Measurements from ENCODE around the gene SLC2A9.

SLC2A9 gene

DNA sequence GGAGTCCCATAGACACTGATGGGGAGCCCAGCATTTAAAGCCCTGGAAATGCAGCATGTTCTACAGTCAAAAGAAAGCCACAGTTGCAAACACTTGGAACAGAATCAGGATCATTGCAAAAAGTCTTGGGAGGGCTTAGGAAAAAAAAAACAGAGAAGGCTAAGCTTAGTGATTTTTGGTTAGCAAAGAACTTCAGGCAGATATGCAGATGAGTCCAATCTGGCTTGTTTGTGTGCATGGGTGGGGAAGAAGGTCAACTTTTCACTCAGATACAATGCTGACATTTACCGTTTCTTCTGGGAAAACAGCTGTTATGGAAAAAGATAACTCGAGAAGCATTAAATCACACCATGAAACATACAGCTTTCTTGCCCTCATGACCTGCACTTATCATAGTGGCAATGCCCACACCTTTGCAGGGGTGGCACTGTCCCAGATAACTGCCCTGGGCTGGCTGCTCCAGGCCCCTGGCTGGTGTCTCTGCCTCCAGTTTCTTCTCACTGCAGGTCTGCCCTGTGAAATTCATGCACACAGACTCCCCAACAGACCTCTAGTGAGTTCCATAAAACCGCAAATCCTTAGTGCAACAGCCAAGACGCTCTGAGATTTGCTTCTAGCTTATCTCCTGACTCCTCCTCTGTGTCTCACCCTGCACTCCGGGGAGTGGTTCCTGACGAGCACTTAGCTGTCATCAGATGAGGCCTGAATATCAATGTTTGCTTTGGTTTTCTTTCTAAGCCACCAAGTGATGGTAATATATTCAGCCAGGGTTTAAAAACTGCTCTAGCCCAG lies 140.7 kb downstream of the SLC2A9 start:
- DNase-seq: no peak

DNA sequence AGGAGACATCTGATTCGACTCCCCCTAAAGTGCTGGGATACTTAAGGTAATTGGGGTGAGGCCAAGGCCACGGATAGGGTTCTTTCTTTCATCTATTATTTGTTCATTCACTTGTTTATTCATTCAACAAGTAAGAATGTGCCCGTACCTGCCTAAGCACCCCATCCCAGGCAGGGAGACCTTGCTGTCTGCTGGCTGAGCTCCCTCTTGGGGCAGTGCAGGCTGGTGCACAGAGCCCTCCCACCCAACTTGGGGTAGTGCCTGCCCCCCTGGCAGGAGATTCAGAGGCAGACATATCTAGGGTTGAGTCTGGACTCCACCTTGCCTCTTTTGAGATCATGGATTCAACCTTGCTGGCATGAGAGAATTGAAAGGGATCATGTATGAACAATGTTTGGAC lies 144.2 kb downstream of the SLC2A9 start:
- no peak for DNase-seq

DNA sequence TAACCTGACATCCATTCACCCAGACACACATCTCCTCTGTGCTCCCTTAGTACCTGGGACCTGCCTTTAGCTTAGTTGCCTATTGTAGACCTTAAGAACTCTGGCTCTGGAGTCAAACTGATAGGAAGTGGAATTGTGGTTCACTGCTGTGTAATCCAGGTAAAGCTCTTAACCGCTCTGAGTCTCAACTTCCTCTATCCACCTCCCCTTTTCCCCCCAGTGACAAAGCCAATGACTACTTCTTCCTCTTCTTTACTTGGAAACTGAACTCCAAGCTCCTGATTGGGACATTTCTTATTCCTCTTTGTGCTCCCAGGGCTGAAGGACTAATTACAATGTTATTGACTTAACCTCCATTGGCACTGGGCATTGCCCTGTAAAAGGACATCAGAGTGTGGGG lies 145.8 kb downstream of the SLC2A9 start:
- DNase-seq: no peak

DNA sequence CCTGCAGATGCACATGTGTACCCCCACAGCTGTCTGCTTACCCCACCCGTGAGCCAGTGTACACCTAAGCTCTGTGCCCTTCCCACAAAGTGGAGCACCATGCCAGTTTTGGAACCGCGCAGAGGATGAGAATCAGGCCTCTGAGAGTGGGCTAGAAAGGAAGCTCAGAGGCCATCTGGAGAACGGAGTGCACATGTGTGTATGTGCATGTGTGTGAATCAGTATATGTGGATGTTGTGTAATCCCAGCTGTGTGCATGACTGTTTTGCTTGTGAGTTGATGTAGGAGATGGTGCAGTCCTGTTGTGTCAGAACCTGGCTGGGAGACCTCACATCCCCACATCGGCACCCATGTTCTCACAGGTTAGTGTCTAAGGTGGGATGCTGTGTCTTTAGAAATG lies 146.9 kb downstream of the SLC2A9 start:
- DNase-seq: no peak

DNA sequence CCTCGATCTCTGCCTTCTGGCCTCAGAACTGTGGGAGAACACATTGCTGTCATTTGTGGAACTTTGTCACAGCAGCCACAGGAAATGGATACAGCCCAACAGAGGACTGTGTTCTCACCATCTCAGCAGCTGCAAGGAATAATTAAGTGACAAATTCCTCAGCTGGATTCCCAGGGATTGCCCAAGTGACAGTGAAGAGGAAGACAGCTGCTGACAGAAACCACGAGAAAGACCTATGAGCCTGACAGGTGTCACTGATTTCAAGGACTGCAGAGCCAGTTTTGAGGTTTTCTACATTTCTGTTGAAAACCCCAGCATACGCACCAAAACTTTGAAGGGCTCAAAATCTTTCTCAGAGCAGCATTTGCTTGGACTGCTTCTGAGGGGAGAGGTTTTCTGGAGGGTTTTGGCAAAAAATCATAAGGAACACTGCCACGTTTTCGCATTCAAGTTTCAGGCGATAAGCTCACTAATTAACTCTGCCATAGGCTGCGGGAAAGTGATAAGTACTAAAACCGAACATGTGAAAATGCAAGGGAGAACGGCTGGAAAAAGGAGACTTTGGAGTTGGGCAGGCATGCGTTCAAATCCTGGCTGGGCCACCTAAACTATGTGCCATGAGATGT lies 151.0 kb downstream of the SLC2A9 start:
- no peak for DNase-seq

DNA sequence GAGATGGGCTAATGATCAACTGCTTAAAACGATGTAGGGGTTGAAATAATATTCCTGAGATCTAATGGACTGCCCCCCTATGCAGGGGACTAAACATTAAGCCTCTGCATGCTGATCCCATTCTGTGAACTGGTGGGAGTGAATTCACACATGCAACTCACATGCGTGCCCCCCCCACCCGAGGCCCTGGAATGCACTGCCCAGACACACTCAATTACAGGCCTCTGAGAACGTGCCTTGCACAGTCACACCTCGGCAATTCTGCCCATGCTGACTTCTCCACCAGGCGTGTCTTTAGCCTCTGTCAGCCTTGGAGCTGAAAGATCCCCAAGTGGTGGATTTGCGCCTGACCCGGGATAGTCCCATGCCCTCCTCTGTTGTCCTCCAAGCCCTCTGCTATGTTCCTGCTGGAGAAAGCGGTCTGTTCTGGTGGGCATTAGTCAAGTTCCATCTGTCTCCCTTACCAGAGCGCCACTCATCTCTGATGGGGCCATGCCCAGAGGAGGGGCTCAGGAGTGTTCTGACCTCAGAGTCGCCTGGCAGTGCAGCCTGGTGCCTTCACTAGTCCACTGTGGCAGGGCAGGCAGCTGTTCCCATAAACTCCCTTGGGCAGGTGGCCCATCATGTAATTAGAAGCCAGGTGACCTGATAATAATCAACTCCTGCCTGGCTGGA lies 153.4 kb downstream of the SLC2A9 start:
- DNase-seq: no peak

DNA sequence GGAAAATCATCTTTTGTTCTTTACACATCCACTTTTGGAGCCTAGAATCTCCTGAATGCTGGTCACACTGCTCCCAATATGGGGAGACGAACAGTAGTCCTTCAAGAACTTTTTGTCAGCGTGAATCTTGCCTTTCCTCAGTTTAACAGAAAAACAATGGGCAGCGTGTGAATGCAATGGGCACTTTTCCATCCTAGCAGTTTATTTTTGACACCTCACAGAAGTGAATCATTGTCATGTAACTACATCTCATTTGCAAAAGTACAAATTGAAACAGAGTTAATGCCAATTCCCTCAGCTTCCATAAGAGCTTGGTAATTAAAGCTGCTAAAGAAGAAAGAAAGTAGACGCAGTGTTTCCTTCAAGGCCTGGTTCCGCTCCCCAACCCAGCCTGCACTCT lies 154.4 kb downstream of the SLC2A9 start:
- no peak for DNase-seq

DNA sequence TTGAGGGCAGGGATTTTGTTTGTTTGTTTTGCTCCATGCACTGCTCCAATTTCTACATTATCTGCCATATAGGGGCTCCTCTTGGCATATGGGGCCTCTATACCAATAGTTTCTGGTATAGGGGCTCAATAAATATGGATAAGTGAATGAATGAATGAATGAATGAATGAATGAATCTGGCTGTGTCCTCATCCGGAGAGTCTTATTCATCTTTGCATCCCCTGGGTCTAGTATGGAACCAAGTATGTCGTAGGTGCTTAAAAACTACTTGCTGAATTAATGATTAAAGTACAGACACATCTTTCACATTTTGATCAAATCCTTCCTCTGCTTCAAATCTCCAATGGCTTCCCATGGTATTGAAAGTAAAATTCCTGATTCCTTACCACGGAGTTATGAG lies 159.7 kb downstream of the SLC2A9 start:
- DNase-seq: no peak

DNA sequence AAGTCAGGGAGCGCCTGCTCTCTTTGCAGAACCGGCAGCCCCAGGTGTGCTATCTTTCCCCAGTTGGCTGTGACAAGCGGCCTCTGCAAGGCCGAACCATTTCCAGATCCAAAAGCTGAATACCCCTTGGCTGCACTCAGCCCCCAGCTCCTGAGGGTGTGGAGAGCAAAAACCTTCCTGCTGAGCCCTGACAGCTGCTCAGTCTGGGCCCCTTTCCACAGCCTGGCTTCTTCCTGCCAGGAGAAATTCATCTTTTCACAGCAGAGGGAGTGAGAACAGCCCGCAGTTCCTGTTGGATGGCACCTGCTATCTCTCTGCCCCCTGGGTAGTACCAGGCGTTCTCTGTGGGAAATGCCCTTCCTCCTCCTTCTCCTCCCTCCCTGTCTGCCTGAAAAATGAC lies 161.5 kb downstream of the SLC2A9 start:
- no peak for DNase-seq

DNA sequence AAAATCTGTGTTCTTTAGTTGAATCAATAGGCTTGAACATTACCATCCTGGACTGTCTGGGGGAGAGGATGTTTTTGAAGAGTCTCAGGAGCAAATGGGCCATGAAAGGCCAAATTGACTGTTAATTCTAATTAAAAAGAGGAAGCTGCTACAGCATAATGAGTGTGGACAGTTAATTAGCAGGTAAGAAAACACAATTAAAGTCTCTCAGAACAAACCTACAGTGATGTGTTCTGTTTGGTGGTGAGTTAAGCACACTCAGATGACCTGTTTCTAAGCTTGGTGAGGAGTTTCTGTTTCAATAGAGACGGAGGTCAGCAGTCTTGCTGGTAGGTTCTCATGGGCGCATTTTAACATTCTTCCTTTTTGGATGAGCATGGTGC lies 171.8 kb downstream of the SLC2A9 start:
- DNase-seq: no peak

DNA sequence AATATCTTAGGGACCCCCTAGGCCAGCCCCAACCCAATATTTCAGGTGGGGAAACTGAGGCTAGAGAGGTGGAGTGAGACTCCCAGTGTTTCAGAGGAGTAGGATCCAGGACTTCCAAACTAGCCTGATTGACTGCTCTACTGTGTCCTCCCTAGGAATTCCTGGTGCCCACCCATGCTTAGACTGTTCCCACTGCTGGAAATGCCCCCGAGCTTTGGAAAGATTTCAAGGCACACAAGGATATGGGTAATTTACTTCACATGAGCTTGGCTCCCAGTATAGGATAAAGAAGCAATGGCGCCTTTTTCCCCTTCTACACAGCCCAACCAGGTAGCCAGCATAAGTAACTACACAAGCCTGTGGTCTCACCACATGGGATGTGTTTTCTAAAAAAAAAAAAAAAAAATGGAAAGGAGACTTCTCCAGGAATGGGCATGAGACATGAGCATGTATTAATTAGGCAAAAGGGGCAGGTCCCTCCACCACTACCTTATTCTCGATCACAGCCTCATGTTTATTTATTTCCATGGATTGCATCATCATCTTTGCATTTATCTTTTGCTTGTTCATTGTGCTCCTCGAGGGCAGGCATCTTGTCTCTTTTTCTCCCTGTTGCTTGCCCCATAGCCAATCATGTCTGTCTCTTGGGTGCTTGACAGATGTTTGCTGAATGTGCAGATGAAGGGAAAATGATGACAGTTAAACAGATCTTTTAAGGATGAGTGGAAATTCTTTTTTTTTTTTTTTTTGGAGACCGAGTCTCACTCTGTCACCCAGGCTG lies 173.1 kb downstream of the SLC2A9 start:
- no peak for DNase-seq

DNA sequence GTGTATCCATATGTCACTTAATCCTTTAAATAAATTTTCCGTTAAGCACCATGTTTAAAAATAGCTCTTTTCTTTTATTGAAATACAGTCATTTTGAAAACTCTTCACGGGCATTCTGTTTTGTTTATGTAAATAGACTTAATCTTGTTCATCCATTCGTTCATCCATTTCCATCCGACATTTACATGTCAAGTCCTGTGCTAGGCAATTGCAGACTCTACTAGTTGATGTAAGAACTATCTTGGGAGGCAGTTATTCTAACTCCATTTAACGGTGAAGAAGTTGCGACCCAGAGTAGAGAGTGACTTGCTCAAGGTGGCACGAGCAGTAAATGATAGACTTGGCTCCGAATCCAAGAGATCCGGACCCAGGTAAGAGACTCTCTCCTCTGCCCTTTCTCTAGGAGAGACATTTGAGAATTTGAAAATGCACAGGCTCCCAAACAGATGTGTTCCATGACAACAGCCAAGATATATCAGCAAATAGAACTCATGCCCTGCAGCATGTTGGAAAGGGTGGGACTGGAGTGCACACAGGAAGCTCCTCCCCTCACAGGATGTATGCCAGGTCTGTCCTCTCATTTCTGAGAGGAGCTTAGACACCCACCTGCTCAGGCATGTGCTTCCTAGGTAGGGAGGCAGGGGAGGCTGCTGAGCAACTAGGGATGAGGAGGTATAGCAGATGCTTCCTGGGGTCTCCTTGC lies 175.4 kb downstream of the SLC2A9 start:
- no peak for DNase-seq

DNA sequence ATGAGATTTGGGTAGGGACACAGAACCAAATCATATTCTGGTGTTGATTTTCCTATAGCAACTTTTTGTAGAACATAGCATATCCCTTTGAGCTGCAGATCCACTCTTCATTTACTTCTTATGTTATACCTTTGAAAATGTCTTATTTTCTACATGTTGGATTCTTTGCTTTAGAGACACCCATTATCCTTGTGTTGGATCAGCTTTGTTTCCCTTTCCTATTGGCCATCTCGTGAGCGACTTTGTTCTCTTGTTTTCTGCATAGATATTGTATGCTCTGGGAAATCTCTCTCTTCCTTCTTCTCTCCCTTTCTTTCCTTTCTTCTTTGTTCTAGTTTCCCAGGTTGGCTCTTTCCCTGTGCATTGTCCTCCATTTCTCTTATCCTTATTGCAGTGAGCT lies 180.2 kb downstream of the SLC2A9 start:
- DNase-seq: no peak

DNA sequence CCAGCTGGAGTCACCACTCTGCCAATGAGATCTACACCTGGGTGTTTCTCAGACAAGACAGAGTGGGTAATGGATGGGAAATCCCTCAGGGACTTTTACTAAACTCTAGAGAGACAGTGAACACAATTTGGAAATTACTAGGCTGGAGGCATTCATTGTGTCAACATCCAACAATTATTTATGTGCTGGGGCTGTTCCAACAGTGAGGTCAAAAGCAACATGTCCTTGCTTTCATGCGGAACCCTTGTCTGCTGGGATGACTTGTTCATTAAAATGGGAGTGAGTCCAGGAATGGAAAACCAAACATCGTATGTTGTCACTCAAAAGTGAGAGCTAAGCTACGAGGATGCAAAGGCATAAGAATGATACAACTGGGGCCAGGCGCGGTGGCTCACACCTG lies 185.9 kb downstream of the SLC2A9 start:
- no peak for DNase-seq

DNA sequence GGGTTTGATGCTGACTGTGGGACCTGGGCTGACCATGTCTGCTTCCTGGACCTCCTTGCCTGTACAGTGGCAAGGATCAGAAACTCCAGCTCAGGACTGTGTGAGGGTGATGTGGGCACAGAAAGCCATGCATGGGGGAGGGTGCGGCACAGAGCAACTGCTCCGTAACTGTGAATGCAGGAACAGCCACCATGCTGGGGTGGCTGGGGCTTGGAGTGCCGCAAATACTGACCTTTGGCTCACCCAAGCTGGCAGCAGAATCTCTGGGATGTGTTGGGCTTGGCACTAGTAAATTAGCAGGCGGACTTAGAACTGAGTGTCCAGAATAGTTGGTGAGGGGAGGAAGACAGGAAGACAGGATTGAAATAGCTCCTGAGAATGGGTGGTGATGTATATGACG lies 187.9 kb downstream of the SLC2A9 start:
- DNase-seq: no peak

DNA sequence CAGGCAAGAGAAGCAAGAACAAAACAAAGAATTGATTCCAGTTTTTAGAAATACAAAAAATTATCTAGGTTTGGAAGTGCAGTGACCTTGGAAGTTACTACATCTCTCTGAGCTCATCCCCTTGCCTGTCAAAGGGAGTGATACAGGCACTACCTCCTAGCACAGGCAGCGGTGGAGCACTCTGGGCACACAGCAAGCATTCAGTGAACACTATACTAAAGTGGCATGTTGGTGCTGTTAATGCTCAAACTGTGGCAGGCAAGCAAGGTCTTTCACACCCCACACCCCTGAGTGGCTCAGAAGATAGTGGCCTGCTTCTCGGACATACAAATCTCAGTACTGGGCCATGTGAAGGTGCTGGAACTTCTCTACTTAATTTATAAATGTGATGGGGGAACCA lies 188.7 kb downstream of the SLC2A9 start:
- DNase-seq: no peak

DNA sequence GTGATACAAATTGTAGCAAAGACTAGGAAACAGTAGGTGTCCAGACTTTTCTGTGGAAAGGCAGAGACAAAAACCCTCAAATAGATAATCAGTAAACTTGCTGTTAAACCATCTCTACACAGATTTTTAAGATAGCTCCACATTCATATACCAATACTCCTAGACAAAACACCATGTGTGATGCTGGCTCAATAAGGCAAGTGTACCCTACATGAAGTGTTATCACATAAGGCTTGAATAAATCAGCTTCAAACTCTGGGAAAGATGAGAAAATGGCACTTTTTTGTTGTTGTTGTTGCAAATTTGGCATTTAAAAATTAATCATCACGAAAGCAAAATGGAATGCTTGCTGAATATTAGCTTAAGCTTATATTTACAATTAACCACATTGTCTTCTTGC lies 194.7 kb downstream of the SLC2A9 start:
- no peak for DNase-seq

DNA sequence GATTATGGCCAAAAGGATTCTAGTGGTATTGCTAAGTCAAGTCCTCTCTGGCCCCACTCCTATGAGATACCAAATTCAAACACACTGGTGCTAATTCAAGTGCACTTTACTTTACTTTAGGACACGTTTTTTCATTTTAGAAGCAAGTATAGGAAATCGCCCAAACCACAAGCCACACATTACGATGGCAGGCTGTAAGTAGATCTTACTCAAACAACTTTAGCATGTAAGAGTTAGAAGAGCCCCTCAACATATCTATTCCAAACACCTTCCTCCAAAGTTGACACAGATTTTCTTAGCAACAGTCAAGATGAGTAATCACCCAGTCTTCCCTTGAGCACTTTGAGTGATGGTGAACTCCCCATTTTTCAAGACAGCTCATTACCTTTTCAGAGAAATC lies 196.2 kb downstream of the SLC2A9 start:
- peak; percentile 42 for DNase-seq

DNA sequence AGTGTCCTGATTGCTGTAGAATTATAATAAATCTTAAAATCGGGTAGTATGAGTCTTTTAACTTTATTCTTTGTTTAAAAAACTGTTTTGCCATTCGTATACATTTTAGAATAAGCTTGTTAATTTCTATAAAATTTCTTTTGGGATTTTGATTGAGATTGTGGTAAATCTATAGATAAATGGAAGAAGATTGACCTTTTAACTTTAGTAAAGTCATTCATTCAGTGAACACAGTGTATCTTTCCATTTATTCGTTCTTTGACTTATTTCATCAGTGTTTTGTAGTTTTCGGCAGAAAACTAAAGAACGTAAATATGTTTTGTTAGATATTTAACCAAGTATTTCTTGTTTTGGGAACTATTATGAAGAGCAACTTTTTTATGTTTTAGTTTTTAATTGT lies 201.0 kb downstream of the SLC2A9 start:
- DNase-seq: no peak

DNA sequence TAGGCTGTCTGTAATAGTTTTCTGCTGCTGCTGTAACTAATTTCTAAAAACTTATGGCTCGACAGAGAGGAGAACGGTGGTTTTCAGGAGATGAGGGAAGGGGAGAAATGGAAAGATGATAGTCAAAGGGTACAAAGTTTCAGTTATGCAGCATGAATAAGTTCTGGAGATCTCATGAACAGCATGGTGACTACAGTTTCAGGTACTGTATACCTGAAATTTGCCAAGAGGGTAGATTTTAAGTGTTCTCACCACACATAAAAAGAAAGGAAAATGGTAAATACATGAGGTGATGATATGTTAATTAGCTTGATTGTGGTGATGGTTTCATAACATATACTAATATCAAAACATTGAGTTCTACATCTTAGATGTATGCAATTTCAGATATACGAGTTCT lies 205.0 kb downstream of the SLC2A9 start:
- no peak for DNase-seq

DNA sequence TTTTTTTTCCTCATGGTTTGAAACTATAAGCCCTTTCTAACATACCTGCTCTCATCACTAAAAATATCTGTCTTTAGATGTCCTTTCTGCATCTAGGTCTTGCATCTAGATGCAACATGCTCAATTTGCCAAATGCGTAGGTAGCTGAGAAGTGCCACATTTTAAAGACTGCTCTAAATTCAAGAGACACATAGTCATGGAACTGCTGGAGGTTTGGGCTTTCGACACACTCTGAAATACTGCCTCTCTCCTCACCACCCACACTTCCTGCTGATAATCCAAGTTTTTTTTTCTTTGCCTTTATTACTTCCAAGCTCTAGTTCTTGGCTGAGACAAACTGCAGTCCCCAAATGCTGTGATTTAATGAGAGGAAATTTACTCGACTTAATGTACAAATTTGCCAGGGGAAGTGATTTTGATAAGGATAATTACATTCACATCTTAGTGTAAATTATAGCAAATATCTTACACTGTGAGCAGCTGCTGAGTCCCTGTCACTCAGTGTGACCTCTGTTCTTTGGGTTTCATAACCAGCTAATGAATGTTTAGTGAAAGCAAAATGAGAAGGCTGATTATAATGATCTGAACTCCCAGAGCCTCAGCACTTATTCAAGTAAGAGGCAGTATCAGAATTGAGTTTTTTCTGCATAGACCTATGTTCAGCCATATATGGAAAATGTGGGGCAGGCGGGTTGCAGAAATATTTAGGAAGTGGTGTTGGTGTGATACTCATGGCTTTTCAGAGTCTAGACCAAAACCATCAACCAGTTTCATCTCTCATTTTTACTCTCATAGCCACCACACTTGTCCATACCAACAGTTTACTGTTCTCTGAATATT lies 208.6 kb downstream of the SLC2A9 start:
- no peak for DNase-seq

DNA sequence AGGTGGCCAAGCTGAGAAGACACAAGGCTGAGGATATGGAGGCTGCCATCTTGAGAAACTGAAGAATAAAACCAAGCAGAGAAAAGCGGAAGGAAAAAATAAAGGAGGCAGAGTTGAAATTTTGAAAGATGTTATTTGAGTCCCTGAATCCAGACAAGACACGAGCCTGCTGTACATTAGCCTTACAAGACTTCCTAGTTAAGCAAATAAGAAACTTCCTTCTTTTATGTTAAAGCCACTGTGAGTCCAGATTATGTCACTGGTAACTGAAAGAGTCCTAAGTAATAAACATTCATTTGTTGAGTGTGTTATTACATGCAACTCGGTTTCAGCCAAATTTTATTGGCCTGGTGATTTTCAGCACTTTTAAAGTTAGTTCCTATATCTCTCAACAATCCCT lies 209.5 kb downstream of the SLC2A9 start:
- DNase-seq: no peak

Measured in activated CD4-positive, alpha-beta T cell treated with anti-CD3 and anti-CD28 coated beads for 48 hours (primary cell).